ENCODE data around the gene PODXL2. TPM values are rescaled to one million over a fixed set of nuclear protein-coding genes. Genes with fewer than 3 reads are reported as not detected.
A peak's percentile ranks its signal among the peaks of the same experiment; 100 is the strongest.

PODXL2 gene
- total RNA-seq, 1 donor from 2014 or later, result 1.6 TPM

DNA sequence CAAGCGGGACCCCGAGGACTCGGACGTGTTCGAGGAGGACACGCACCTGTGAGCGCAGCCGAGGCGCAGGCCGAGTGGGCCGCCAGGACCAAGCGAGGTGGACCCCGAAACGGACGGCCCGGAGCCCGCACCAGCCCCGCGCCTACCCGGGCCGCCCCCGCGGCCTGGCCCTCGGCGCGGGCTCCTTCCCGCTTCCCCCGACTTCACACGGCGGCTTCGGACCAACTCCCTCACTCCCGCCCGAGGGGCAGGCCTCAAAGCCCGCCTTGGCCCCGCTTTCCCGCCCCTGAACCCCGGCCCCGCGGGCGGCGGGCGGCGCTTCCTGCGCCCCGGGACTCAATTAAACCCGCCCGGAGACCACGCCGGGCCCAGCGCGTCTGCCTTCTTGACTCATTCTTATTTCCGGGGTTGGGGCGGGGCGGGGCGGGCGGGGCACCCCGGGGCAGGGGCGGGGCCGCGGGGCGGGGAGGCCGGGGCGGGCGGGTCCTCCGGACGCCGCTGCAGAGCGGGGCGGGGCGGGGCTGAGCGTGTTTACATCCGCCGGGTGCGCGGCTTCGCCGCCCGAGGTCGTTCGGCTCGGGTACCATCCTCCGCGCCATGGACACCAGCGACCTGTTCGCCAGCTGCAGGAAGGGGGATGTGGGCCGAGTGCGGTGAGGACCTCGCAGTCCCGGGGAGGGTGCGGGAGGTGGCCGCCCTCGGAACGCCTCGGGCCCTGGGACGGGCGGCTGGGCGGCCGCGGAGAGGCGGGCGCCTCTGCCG is 43.6 kb downstream of the PODXL2 start, which contains the start of gene ABTB1:
Gene ABTB1, plus strand, starts transcription at position 524 of the 762 bp plus-strand sequence. Its CDS starts 74 bp downstream, at position 598.
- Histone ChIP-seq H3K4me1 (peaks cover 13 to 16% of the 10 kb centered on the region in 2 donors), H3K27ac (peak within 1 kb of the TSS; percentile 96)
- intact Hi-C loops (cut with DNase I), result loop anchor here (1.0 to 5.0 kb wide), 4 partner anchors 18 to 380 kb away; partner anchors contain the start of genes MCM2, MGLL and SEC61A1

DNA sequence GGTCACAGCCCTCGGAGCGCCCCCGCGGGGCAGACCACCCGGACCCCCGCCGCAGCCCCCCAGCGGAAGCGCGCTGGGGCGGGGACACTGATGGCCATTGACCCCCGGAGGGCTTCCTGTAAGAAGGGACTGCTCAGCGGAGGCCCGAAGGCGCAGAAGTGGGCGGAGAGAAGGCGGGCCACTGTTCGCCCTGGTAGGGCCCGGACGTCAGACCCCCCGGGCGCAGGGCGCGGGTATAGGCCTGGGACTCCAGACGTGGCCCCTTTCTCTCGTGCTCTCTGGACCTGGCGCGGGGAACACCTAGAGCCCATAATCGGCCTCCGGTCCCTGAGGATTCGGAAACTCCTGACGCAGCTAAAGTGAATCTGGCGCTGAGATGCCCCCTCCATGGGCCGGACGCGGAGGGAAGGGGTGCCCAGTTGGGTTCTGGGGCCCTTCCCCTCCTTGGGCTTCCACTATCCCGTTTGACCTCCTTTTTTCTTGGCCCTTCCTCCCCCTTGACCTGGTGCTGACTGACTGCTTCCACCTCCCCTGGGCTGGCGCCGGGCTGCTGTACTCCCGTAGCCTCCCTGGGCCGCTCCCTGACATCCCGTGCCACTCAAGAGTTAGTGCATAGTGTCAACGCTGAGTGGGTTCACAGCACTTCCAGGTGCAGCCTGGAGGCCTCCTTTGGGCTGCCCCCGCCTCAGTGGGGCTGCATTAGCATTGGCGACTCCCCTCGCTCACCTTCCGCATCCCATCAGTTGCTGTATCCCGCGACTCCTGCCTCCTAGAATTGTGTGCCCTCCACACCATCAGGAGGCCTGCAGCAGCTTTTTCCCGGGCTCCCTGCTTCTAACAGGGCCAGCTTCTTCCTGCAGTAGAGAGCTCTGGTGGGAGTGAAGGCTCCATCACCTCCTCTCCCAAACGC is 44.5 kb downstream of the PODXL2 start:
- Histone ChIP-seq H3K4me1 (peaks cover 13 to 16% of the 10 kb centered on the region in 2 donors), H3K4me3 (peak overlapping the region; percentile 89 to 90), H3K36me3 (peaks cover 28 to 31% of the 10 kb centered on the region in 2 donors), H3K27ac (peak overlapping the region; percentile 78 to 96), H3K9me3 (no peaks in the 10 kb centered on the region), H3K27me3 (no peaks in the 10 kb centered on the region)
- TF ChIP-seq CTCF (IDR thresholded peaks at IDR 0.05), result no peak
- intact Hi-C loops (cut with DNase I), result loop anchor here (2.0 to 5.0 kb wide), 3 partner anchors 17 to 379 kb away; partner anchors contain the start of genes MCM2 and SEC61A1
- DNase-seq (ENCODE audit: low spot score in 2 of 2), result peak; percentile 12 to 80

More for the DNA sequence above, 43.6 kb downstream of the PODXL2 start, which contains the start of gene ABTB1:
- TF ChIP-seq CTCF (IDR thresholded peaks at IDR 0.05), result no peak
- Histone ChIP-seq H3K9me3 (no peaks in the 10 kb centered on the region), H3K36me3 (peaks cover 23% of the 10 kb centered on the region in 2 donors), H3K27me3 (no peaks in the 10 kb centered on the region), H3K4me3 (peak within 1 kb of the TSS; percentile 89 to 90)
- peak in 1 of 2 donors; percentile 89 for DNase-seq (ENCODE audit: low spot score in 2 of 2)

DNA sequence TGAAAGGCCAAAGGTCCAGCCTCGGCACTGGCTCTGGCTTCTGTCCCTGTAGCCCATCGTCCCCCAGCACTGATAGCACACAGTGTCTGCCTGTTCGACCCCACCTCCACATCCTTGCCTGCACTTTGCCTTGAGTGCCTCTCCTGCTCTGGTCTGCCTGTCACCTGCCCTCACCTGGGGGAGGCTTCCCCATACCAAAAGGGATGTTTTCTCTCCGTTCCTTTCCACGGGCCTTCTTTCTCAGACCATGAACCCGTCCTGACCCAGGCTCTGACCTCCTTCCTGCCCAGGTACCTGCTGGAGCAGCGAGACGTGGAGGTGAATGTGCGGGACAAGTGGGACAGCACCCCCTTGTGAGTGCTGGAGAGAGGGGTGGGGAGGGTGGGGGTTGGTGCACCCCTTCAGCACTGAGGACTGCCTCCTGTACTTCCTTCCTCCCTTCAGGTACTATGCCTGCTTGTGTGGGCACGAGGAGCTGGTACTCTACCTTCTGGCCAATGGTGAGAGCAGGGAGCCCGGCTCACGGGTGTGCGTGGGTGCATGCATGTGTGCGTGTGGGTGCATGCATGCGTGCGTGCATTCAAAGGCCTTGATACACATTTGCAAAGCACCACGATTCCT is 45.2 kb downstream of the PODXL2 start:
- H3K9me3 ChIP-seq, result no peaks in the 10 kb centered on the region
- intact Hi-C loops (cut with DNase I), result loop anchor here (5.0 kb wide), 2 partner anchors 77 to 378 kb away; partner anchors contain the start of genes MCM2 and SEC61A1
- H3K27ac ChIP-seq, result peak overlapping the region; percentile 78 to 96
- DNase-seq (ENCODE audit: low spot score in 2 of 2), result no peak
- H3K4me3 ChIP-seq, result peak overlapping the region; percentile 89 to 90
- H3K27me3 ChIP-seq, result no peaks in the 10 kb centered on the region
- peaks cover 13 to 16% of the 10 kb centered on the region in 2 donors for H3K4me1 ChIP-seq
- H3K36me3 ChIP-seq, result peaks cover 28 to 38% of the 10 kb centered on the region in 2 donors
- TF ChIP-seq CTCF (IDR thresholded peaks at IDR 0.05), result no peak

GRCh38 chr3:127674790-127675189 is 45.8 kb downstream of the PODXL2 start:
- no peaks in the 10 kb centered on the region for H3K9me3 ChIP-seq
- TF ChIP-seq CTCF (IDR thresholded peaks at IDR 0.05), result no peak
- peaks cover 32 to 42% of the 10 kb centered on the region in 2 donors for H3K36me3 ChIP-seq
- H3K27ac ChIP-seq, result no peak overlapping the region
- intact Hi-C loops (cut with DNase I), result loop anchor here (5.0 kb wide), 2 partner anchors 77 to 378 kb away; partner anchors contain the start of genes MCM2 and SEC61A1
- H3K27me3 ChIP-seq, result no peaks in the 10 kb centered on the region
- peaks cover 13 to 16% of the 10 kb centered on the region in 2 donors for H3K4me1 ChIP-seq
- DNase-seq (ENCODE audit: low spot score in 2 of 2), result no peak
- no peak overlapping the region for H3K4me3 ChIP-seq
